ENCODE results near the gene IGFL1.

DNA sequence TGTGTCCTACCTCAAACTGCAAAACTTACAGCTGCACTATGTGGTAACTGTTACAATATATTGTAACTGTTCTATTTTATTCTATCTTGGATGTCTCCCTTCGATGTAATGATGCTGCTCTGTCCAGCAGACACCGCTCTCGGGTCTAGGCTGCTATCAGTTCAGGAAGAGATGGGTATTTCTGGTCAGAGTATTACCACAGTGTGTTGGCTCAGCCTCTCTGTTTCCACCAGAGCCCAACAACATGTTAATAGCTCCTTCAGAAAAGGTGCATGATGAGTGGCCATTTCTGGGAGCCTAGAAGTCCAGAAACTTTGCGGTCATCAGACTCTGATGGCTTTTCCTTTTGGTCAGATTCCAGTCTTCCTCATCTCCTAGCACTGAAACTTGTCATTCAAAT lies 35.9 kb upstream of the IGFL1 start:
- no peak for TF ChIP-seq POLR2A (IDR thresholded peaks at IDR 0.05; ENCODE audit: low read depth, low read length)
- no peak for TF ChIP-seq TAF1 (IDR thresholded peaks at IDR 0.05; ENCODE audit: borderline replicate concordance, low read depth, low read length)
- no peak for TF ChIP-seq POLR2AphosphoS5 (IDR thresholded peaks at IDR 0.05; ENCODE audit: low read depth, low read length)
